Stomach (tissue), 9 donors: ENCODE results near the gene TRAPPC2L. TPM values are rescaled to one million over a fixed set of nuclear protein-coding genes. Genes with fewer than 3 reads are reported as not detected.

ENCODE experiments used
- DNase-seq, 2 donors: peaks; one replicate each; pipeline versions ENCODE4 v3.0.0 to v3.0.0-alpha.2; 2013 to 2019
- H3K27ac ChIP-seq, 5 donors: fragments of 200-600 bp in 4 of 5; sonication (generic) in 4 of 5; one replicate each; pipeline ENCODE4 v1.5.1; 2013 to 2019; ENCODE audit warnings: mild to moderate bottlenecking in 1 of 5, moderate library complexity in 1 of 5
- H3K27me3 ChIP-seq, 3 donors: fragments of 200-600 bp; sonication (generic); one replicate each; pipeline ENCODE4 v1.5.1; 2017 to 2019; ENCODE audit warnings: mixed run types in 1 of 3
- H3K36me3 ChIP-seq, 4 donors: fragments of 200-600 bp; sonication (generic); 1 replicate in 3 of 4; 2 replicates in 1 of 4; pipeline ENCODE4 v1.5.1; 2016 to 2019
- H3K4me1 ChIP-seq, 4 donors: fragments of 200-600 bp; sonication (generic); one replicate each; pipeline ENCODE4 v1.5.1; 2016 to 2019
- H3K4me3 ChIP-seq, 4 donors: fragments of 200-600 bp; sonication (generic) in 3 of 4; one replicate each; pipeline ENCODE4 v1.5.1; 2016 to 2019; ENCODE audit warnings: mild to moderate bottlenecking in 1 of 4
- H3K9me3 ChIP-seq, 4 donors: fragments of 200-600 bp; sonication (generic); one replicate each; pipeline ENCODE4 v1.5.1; 2016 to 2019
- EP300 ChIP-seq: sonication (generic); formaldehyde crosslinking; IDR thresholded peaks from one replicate; pipeline ENCODE4 v1.6.1; 2017; ENCODE audit warnings: antibody characterized with exemption
- POLR2A ChIP-seq, 4 donors: fragments of 450-650 bp; IDR thresholded peaks; one replicate each; pipeline ENCODE4 v1.6.1; 2016; ENCODE audit warnings: antibody characterized with exemption in 4 of 4, control low read depth in 2 of 4, mild to moderate bottlenecking in 1 of 4, moderate library complexity in 1 of 4
- POLR2AphosphoS5 ChIP-seq, 3 donors: sonication (generic); formaldehyde crosslinking; IDR thresholded peaks; one replicate each; pipeline ENCODE4 v1.6.1; 2016; ENCODE audit warnings: antibody characterized with exemption in 3 of 3
- WGBS, 5 donors: extraction: QIAGEN DNeasy Blood & Tissue Kit in 3 of 5; methylation state at CpG; one replicate each; pipeline versions ENCODE4 v1.1.5 to v1.1.7; 2013 to 2018; 5-methylcytosine and 5-hydroxymethylcytosine counted together
- intact Hi-C: fragments of 100-400 bp; cut with DNase I; formaldehyde crosslinking; loops from one replicate; pipeline ENCODE4 v1.15.1; 2023; ENCODE audit warnings: low total_unique reads
- polyA plus RNA-seq, 3 donors: library from polyadenylated mRNA; stranded (reverse); fragments of 200-250 nt; gene quantifications; one replicate each; pipeline ENCODE4 v1.2.3, GENCODE V29; 2013
- total RNA-seq, 5 donors: library from RNA; depleted of rRNA; stranded (reverse); fragments of >200 nt; gene quantifications; one replicate each; pipeline versions ENCODE4 v1.1.0 to v1.2.3, GENCODE V29; 2014 to 2016
- TF ChIP-seq, protein P1 (sequence below), 7 experiments: fragments of 450-650 bp in 4 of 7; fragments of 200-600 bp in 3 of 7; sonication (generic) in 3 of 7; IDR thresholded peaks; one replicate each; pipeline ENCODE4 v1.5.1; 2016 to 2019; ENCODE audit warnings: antibody characterized with exemption in 7 of 7, control low read depth in 2 of 7, mild to moderate bottlenecking in 1 of 7
- donor health status: healthy with polysubstance abuse.
- donor health status: Bipolar disorder and iron deficiency.
- donor health status: healthy.

TRAPPC2L gene
- total and polyA plus RNA-seq, 8 donors, result 2.9 to 107 (median 30.4) TPM

DNA sequence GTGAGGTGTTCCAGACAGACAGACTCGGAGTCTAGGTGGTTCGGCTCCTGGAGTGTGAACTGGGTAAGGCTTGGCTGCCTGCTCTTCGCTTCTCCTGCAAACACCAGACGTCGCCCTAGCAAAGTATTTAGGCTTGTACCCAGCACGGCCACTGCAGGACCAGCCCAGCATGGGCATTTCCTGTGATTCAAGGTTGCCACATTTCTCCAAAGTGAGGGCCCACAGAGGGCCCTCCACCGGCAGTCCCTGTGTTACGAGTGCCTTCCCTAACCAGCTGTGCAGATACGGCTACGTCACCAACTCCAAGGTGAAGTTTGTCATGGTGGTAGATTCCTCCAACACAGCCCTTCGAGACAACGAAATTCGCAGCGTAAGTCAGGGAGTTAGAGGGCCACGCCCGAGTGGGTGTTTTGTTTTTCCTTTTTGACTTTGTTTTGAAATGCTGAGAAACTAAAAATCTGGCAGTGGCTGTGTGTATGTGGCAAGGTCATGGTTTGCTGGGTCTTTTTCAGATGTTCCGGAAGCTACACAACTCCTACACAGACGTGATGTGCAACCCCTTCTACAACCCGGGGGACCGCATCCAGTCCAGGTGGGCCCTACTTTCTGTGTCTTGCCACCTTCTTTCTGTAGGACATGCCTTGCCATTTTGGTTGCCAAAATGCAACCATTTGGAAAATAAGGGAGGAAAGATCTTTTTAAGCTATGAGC lies 2.6 kb downstream of the TRAPPC2L start:
- 88 to 94% (median 92%) methylated on average over 18 to 20 of the region's 20 CpGs for whole genome bisulfite sequencing, 5 donors
- TF ChIP-seq, protein P1, sequence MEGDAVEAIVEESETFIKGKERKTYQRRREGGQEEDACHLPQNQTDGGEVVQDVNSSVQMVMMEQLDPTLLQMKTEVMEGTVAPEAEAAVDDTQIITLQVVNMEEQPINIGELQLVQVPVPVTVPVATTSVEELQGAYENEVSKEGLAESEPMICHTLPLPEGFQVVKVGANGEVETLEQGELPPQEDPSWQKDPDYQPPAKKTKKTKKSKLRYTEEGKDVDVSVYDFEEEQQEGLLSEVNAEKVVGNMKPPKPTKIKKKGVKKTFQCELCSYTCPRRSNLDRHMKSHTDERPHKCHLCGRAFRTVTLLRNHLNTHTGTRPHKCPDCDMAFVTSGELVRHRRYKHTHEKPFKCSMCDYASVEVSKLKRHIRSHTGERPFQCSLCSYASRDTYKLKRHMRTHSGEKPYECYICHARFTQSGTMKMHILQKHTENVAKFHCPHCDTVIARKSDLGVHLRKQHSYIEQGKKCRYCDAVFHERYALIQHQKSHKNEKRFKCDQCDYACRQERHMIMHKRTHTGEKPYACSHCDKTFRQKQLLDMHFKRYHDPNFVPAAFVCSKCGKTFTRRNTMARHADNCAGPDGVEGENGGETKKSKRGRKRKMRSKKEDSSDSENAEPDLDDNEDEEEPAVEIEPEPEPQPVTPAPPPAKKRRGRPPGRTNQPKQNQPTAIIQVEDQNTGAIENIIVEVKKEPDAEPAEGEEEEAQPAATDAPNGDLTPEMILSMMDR (IDR thresholded peaks at IDR 0.05), result no peak
- TF ChIP-seq POLR2AphosphoS5 (IDR thresholded peaks at IDR 0.05) (no peak), EP300 (no peak), POLR2A (IDR thresholded peaks at IDR 0.05) (no peak)
- H3K27ac ChIP-seq, result no peak overlapping the region
- peaks cover 33 to 58% (median 52%) of the 10 kb centered on the region in 4 donors for H3K36me3 ChIP-seq
- no peak for DNase-seq
- H3K9me3 ChIP-seq, result no peaks in the 10 kb centered on the region
- H3K27me3 ChIP-seq, result no peaks in the 10 kb centered on the region
- no peak overlapping the region for H3K4me3 ChIP-seq
- intact Hi-C loops, result no loop called here
- H3K4me1 ChIP-seq, result peaks cover 24 to 39% (median 32%) of the 10 kb centered on the region in 4 donors

DNA sequence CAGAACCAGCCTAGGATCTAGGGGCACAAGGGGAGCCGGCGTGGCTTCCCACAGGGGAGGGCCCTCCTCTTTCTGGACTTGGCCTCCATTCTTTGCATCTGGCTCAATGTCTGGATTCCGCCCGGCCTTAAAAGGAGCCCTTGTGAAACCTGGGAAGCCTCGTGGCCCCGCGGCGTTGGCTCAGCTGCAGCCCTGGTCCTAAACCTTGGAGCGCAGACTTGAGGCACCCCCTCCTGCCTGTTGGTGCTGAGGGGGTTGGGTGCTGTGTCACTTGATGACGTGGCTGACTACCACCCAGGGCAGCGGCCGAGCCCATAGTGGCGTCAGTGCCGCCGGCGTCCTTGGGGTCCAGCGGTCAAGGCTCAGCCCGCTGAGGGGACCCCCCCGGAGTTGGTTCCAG lies 4.4 kb downstream of the TRAPPC2L start:
- Histone ChIP-seq H3K27me3 (peaks cover 0 to 8% (median 0%) of the 10 kb centered on the region in 3 donors), H3K27ac (no peak overlapping the region), H3K4me3 (no peak overlapping the region), H3K9me3 (no peaks in the 10 kb centered on the region), H3K36me3 (peaks cover 33 to 55% (median 51%) of the 10 kb centered on the region in 4 donors), H3K4me1 (peaks cover 10 to 20% (median 16%) of the 10 kb centered on the region in 4 donors)
- intact Hi-C loops, result no loop called here
- DNase-seq, result no peak
- no peak for TF ChIP-seq POLR2A (IDR thresholded peaks at IDR 0.05)
- TF ChIP-seq, protein P1 (IDR thresholded peaks at IDR 0.05), result no peak
- TF ChIP-seq POLR2AphosphoS5 (IDR thresholded peaks at IDR 0.05), result no peak
- no peak for TF ChIP-seq EP300
- WGBS, 5 donors, result 95 to 99% (median 95%) methylated on average over 16 to 19 of the region's 19 CpGs

DNA sequence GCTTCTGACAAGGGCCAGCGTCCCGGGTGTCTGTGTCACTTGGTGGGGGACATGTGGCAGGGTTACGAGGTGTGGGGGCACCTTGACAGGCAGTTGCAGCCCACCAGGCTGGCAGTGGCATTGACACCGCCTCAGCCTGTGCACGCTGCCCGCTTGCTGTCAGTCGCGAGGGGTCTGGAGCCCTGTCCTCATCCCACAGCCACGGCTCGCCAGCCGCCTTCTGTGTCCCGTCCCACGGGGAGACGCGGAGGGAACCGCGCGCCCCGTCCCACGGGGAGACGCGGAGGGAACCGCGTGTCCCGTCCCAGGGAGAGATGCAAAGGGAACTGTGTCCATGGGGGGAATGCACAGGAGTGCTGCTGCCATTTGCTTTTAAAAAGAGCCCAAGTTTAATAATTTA lies 6.0 kb downstream of the TRAPPC2L start:
- TF ChIP-seq, protein P1 (IDR thresholded peaks at IDR 0.05), result no peak
- TF ChIP-seq EP300 (no peak), POLR2AphosphoS5 (IDR thresholded peaks at IDR 0.05) (no peak), POLR2A (IDR thresholded peaks at IDR 0.05) (no peak)
- 88 to 94% (median 91%) methylated on average over 22 to 25 of the region's 25 CpGs for WGBS, 5 donors
- Histone ChIP-seq H3K27me3 (peaks cover 0 to 23% (median 0%) of the 10 kb centered on the region in 3 donors), H3K36me3 (peaks cover 33 to 55% (median 51%) of the 10 kb centered on the region in 4 donors), H3K4me3 (no peak overlapping the region), H3K4me1 (peaks cover 7 to 13% (median 9%) of the 10 kb centered on the region in 4 donors), H3K9me3 (no peaks in the 10 kb centered on the region), H3K27ac (no peak overlapping the region)
- DNase-seq, result no peak
- intact Hi-C loops, result no loop called here

DNA sequence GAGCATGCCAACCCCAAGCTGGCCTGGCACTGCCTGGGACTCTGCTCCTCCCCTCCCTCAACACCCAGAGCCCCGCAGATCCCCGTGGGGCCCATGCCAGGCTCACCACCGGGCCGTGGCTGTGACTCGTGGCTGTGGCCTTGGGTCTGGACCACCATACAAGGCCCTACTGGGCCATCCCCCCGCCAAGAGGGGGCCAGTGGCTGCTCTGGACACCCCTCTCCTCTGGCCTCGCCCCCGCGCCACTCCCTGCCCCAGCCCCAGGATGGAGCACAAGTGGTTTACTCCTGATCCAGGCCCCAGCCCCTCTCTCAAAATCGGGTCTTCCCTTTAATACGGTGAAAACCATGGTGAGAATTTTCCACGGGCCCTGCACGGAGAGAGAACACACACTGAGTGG lies 6.5 kb downstream of the TRAPPC2L start:
- intact Hi-C loops, result no loop called here
- H3K9me3 ChIP-seq, result no peaks in the 10 kb centered on the region
- TF ChIP-seq POLR2AphosphoS5 (IDR thresholded peaks at IDR 0.05) (no peak), POLR2A (IDR thresholded peaks at IDR 0.05) (no peak), EP300 (no peak)
- TF ChIP-seq, protein P1 (IDR thresholded peaks at IDR 0.05), result no peak
- WGBS, 5 donors, result 71 to 84% (median 80%) methylated on average over 13 of the region's 13 CpGs
- peaks cover 3 to 9% (median 4%) of the 10 kb centered on the region in 4 donors for H3K4me1 ChIP-seq
- H3K36me3 ChIP-seq, result peaks cover 33 to 54% (median 50%) of the 10 kb centered on the region in 4 donors
- no peak overlapping the region for H3K4me3 ChIP-seq
- DNase-seq, result no peak
- no peak overlapping the region for H3K27ac ChIP-seq
- peaks cover 0 to 24% (median 0%) of the 10 kb centered on the region in 3 donors for H3K27me3 ChIP-seq
